ENCODE data around the gene KDM4B. TPM values are rescaled to one million over a fixed set of nuclear protein-coding genes. Genes with fewer than 3 reads are reported as not detected.

KDM4B gene
- total RNA-seq, 1 donor, result 22.1 TPM

DNA sequence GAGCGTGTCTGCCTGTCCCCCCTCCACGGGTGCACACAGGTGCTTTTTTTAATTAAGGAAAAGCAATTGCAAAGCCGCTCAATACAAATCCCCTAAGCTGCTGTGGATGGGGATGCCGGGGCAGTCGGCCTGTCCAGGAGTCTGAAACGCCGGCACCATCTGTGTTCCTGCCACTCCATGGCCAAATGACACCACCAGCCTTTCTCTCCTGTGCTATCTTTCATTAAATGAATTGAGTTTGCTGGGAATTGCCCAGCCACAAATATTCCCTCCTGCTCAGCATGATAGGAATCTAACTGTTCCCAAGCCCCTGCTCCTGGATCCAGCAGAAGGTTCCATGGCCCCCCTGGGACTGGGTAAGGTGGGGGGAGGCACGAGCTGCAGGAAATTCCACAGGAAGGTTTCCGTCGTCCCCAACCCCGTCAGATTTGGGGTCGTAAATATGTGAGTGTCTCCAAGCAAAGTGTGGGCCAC, 139.2 kb downstream of the KDM4B start:
- Histone ChIP-seq H3K27me3 (ENCODE audit: insufficient read depth, low read length) (no peaks in the 10 kb centered on the region), H3K4me3 (ENCODE audit: insufficient read depth, low read length) (no peak overlapping the region), H2AFZ (ENCODE audit: low read length) (no peak overlapping the region), H4K20me1 (ENCODE audit: insufficient read depth, low read length) (peaks cover 6% of the 10 kb centered on the region), H3K79me2 (ENCODE audit: insufficient read depth, low read length) (no peaks in the 10 kb centered on the region), H3K4me1 (ENCODE audit: insufficient read depth, low read length) (peaks cover 6% of the 10 kb centered on the region), H3K27ac (ENCODE audit: low read depth, low read length) (no peak overlapping the region), H3K9me3 (ENCODE audit: low read depth, low read length) (no peaks in the 10 kb centered on the region), H3K4me2 (ENCODE audit: insufficient read depth, low read length) (no peak overlapping the region), H3K36me3 (ENCODE audit: insufficient read depth, low read length) (peaks cover 12% of the 10 kb centered on the region)
- TF ChIP-seq, protein P1, sequence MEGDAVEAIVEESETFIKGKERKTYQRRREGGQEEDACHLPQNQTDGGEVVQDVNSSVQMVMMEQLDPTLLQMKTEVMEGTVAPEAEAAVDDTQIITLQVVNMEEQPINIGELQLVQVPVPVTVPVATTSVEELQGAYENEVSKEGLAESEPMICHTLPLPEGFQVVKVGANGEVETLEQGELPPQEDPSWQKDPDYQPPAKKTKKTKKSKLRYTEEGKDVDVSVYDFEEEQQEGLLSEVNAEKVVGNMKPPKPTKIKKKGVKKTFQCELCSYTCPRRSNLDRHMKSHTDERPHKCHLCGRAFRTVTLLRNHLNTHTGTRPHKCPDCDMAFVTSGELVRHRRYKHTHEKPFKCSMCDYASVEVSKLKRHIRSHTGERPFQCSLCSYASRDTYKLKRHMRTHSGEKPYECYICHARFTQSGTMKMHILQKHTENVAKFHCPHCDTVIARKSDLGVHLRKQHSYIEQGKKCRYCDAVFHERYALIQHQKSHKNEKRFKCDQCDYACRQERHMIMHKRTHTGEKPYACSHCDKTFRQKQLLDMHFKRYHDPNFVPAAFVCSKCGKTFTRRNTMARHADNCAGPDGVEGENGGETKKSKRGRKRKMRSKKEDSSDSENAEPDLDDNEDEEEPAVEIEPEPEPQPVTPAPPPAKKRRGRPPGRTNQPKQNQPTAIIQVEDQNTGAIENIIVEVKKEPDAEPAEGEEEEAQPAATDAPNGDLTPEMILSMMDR (IDR thresholded peaks at IDR 0.05; ENCODE audit: extremely low read depth, low read depth, low read length), result no peak
- no peak for DNase-seq (ENCODE audit: insufficient read length, low spot score, missing footprints)

DNA sequence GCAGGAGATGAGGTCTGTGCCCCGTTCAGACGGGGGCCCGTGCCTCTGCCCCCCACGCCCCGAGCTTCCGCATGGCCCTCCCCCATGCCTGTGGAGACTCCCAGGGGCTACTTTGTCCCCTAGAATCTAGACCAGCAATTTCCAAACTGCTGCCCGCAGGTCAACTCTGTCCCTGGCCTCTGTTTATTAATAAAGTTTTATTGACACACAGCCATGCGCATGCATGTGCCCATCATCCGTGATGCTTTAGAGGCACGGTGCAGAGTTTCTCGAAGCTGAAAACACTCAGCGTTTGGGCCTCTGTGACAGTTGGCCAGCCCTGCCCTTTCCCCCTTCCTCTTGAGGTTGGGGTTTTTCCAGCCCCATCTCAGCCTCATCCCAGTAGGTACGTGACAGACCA, 140.0 kb downstream of the KDM4B start:
- Histone ChIP-seq H4K20me1 (ENCODE audit: insufficient read depth, low read length) (no peaks in the 10 kb centered on the region), H2AFZ (ENCODE audit: low read length) (no peak overlapping the region), H3K4me2 (ENCODE audit: insufficient read depth, low read length) (no peak overlapping the region), H3K27me3 (ENCODE audit: insufficient read depth, low read length) (no peaks in the 10 kb centered on the region), H3K4me3 (ENCODE audit: insufficient read depth, low read length) (no peak overlapping the region), H3K4me1 (ENCODE audit: insufficient read depth, low read length) (peaks cover 6% of the 10 kb centered on the region), H3K36me3 (ENCODE audit: insufficient read depth, low read length) (peaks cover 12% of the 10 kb centered on the region), H3K9me3 (ENCODE audit: low read depth, low read length) (no peaks in the 10 kb centered on the region), H3K27ac (ENCODE audit: low read depth, low read length) (no peak overlapping the region), H3K79me2 (ENCODE audit: insufficient read depth, low read length) (no peaks in the 10 kb centered on the region)
- TF ChIP-seq, protein P1 (IDR thresholded peaks at IDR 0.05; ENCODE audit: extremely low read depth, low read depth, low read length), result no peak
- DNase-seq (ENCODE audit: insufficient read length, low spot score, missing footprints), result no peak

DNA sequence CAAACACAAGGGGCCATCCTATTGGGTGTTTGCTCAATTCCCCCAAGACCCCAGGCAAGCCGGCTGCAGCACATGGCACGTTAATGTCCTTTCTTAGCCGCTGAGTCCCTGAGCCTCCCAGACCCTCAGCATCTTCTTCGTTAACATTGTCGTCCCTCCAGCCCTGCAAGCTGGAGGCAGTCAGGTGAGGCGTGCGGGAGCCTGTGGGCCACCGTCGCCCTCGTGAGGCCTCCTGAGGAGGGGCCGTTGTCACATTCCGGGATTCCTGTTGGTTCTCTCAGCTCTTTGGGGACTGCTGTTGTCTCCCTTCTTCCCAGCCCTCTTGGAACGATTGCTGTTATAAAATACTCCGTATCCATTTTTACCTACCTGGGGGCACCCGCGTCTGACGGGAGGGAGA, 140.6 kb downstream of the KDM4B start:
- Histone ChIP-seq H3K4me3 (ENCODE audit: insufficient read depth, low read length) (no peak overlapping the region), H3K36me3 (ENCODE audit: insufficient read depth, low read length) (peaks cover 12% of the 10 kb centered on the region)

DNA sequence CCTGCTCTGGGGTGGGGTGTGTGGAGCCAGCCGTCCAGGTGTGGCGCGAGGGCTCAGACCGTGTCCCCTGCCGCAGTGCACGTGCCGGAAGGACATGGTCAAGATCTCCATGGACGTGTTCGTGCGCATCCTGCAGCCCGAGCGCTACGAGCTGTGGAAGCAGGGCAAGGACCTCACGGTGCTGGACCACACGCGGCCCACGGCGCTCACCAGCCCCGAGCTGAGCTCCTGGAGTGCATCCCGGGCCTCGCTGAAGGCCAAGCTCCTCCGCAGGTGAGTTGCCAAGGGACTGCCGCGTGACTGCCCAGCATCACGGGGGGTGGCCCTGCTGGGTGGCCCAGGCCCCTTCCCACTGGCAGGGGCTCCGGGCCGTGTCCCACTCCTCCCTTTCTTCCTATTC, 141.6 kb downstream of the KDM4B start:
- Histone ChIP-seq H3K4me3 (ENCODE audit: insufficient read depth, low read length) (no peak overlapping the region), H4K20me1 (ENCODE audit: insufficient read depth, low read length) (no peaks in the 10 kb centered on the region), H3K36me3 (ENCODE audit: insufficient read depth, low read length) (peaks cover 12% of the 10 kb centered on the region), H3K27ac (ENCODE audit: low read depth, low read length) (no peak overlapping the region), H3K27me3 (ENCODE audit: insufficient read depth, low read length) (no peaks in the 10 kb centered on the region), H2AFZ (ENCODE audit: low read length) (no peak overlapping the region), H3K79me2 (ENCODE audit: insufficient read depth, low read length) (no peaks in the 10 kb centered on the region), H3K4me2 (ENCODE audit: insufficient read depth, low read length) (no peak overlapping the region), H3K9me3 (ENCODE audit: low read depth, low read length) (no peaks in the 10 kb centered on the region), H3K4me1 (ENCODE audit: insufficient read depth, low read length) (peaks cover 6% of the 10 kb centered on the region)
- no peak for DNase-seq (ENCODE audit: insufficient read length, low spot score, missing footprints)
- TF ChIP-seq, protein P1 (IDR thresholded peaks at IDR 0.05; ENCODE audit: extremely low read depth, low read depth, low read length), result no peak

More for the DNA sequence above, 140.6 kb downstream of the KDM4B start:
- no peaks in the 10 kb centered on the region for H4K20me1 ChIP-seq (ENCODE audit: insufficient read depth, low read length)
- H3K27me3 ChIP-seq (ENCODE audit: insufficient read depth, low read length), result no peaks in the 10 kb centered on the region
- H3K9me3 ChIP-seq (ENCODE audit: low read depth, low read length), result no peaks in the 10 kb centered on the region
- TF ChIP-seq, protein P1 (IDR thresholded peaks at IDR 0.05; ENCODE audit: extremely low read depth, low read depth, low read length), result no peak
- no peak for DNase-seq (ENCODE audit: insufficient read length, low spot score, missing footprints)
- H3K4me1 ChIP-seq (ENCODE audit: insufficient read depth, low read length), result peaks cover 6% of the 10 kb centered on the region
- H2AFZ ChIP-seq (ENCODE audit: low read length), result no peak overlapping the region
- no peaks in the 10 kb centered on the region for H3K79me2 ChIP-seq (ENCODE audit: insufficient read depth, low read length)
- no peak overlapping the region for H3K27ac ChIP-seq (ENCODE audit: low read depth, low read length)
- no peak overlapping the region for H3K4me2 ChIP-seq (ENCODE audit: insufficient read depth, low read length)
